ENCODE data around the gene NR1I2.

DNA sequence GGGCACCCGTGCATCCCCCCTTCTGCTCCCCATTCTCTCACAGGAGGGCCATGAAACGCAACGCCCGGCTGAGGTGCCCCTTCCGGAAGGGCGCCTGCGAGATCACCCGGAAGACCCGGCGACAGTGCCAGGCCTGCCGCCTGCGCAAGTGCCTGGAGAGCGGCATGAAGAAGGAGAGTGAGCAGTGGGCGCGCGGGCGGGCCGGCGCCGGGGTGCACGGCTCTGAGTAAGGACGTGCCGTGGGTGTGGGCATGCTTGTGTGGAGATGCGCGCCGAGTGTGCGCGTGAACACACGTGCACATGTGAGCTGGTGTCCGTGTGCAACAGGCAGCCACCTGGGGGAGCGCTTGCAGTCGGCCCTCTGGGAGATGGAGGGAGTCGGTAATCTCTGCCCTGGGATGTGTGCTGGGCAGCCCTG lies 28.1 kb downstream of the NR1I2 start:
- TF ChIP-seq, protein P1, sequence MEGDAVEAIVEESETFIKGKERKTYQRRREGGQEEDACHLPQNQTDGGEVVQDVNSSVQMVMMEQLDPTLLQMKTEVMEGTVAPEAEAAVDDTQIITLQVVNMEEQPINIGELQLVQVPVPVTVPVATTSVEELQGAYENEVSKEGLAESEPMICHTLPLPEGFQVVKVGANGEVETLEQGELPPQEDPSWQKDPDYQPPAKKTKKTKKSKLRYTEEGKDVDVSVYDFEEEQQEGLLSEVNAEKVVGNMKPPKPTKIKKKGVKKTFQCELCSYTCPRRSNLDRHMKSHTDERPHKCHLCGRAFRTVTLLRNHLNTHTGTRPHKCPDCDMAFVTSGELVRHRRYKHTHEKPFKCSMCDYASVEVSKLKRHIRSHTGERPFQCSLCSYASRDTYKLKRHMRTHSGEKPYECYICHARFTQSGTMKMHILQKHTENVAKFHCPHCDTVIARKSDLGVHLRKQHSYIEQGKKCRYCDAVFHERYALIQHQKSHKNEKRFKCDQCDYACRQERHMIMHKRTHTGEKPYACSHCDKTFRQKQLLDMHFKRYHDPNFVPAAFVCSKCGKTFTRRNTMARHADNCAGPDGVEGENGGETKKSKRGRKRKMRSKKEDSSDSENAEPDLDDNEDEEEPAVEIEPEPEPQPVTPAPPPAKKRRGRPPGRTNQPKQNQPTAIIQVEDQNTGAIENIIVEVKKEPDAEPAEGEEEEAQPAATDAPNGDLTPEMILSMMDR (IDR thresholded peaks at IDR 0.05; ENCODE audit: low read depth, low read length, poor library complexity, severe bottlenecking) = peak; percentile 41
- TF ChIP-seq EZH2phosphoT487 (IDR thresholded peaks at IDR 0.05; ENCODE audit: borderline replicate concordance, low read length) = no peak
